GM18508 (cell line): ENCODE data around the gene C1orf116.

Experiments used
- ATAC-seq: cut with Tn5 transposase; IDR thresholded peaks from one replicate; pipeline ENCODE4 v1.9.1; 2021; ENCODE audit warnings: moderate number of reproducible peaks; ENCODE audit not compliant: insufficient read depth, unreplicated experiment

The C1orf116 gene

DNA sequence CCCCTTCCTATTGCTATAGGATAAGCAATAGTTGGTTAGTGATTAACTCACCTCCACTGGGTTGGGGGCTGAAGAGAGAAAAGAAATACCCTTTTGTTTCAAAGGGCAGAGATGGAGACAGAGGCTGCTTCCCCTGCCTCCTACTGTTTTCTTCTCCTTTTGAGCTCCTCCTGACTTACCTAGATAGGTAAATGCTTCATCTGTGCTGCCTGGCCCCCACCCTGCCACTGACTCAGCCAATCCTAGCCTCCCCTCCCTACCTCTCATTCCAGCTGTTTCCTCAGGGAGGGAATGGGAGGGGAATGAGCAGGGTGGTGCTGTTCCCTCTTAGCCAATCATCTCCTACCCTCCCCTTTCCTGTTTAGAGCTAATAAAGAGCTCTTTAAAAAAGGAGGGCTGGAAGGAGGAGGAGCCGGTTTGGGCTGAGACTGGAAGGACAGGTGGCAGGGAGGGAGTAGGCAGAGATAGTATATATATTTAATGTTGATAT, at the start of gene C1orf116:
Gene C1orf116 (minus strand): TSS at position 229 of the 490 bp plus-strand sequence. CDS start 5,158 bp downstream, outside the sequence.
- no peak for ATAC-seq

- ATAC-seq: no peak
Observed at GRCh38 chr1:207081806-207082205, 49.2 kb upstream of the C1orf116 start.

- no peak for ATAC-seq
Observed at GRCh38 chr1:207081088-207081487, 48.5 kb upstream of the C1orf116 start.

GRCh38 chr1:207079706-207080241, 47.2 kb upstream of the C1orf116 start:
- ATAC-seq: no peak

- ATAC-seq: no peak
Observed at GRCh38 chr1:207078578-207079132, 46.1 kb upstream of the C1orf116 start.

DNA sequence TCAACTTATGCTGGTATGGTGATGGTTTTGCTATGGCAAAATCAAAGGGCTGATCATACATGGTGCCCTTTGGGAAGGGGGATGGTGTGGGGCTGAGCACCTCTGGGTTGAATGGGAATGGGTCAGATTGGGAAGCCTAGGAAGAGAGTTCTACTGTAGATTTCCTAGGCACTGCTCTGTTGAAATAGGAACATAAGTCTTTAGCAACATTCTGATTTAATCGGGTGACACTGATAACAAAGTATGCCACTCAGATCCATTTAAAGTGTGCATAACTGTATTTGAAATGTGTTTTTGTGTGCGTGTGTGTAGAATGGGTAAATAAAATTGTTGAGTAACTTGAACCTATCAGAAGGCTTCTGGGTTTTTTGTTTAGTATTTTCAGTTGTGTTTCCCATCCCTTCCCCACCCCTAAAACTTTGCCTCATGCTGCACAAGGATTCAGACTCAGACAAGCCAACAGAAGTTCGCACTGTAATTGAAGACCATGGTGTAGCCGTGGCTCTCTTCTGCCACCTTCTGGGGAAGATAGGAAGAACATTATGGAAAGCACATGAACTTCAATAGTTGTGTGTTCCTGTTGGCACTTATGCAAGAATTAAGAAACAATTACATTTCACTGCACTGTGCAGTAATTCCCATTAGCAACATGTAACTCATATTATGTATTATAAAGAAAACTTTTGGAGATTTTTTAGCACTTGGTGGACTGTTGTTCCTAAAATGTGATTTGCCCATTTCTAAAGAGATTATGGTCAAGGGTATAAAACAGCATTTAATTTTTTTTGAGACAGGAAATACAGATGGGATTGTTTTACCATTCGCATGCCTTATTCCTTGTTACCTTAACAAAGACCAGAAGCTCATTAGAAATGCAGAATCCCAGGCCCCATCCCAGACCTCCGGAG, 45.2 kb upstream of the C1orf116 start:
- no peak for ATAC-seq

DNA sequence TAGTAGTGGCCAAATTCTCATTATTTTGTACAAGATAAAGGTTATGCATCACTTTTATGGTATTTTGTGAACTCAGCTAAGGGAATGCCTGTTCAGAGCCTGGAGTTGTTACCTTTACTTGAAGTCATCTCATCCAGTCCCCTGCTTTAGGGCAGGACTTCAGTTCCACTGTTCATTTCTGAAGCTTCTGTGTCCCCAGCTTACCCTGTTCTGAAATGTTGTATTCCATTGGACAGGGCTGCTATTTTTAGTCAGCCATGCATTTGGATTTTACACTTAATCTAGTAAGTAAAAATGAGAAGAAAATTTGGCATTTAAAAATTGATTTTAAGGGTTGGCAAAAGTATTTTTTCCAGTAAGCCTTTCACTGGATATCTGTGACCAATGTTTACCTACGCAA, 44.5 kb upstream of the C1orf116 start:
- ATAC-seq: no peak

DNA sequence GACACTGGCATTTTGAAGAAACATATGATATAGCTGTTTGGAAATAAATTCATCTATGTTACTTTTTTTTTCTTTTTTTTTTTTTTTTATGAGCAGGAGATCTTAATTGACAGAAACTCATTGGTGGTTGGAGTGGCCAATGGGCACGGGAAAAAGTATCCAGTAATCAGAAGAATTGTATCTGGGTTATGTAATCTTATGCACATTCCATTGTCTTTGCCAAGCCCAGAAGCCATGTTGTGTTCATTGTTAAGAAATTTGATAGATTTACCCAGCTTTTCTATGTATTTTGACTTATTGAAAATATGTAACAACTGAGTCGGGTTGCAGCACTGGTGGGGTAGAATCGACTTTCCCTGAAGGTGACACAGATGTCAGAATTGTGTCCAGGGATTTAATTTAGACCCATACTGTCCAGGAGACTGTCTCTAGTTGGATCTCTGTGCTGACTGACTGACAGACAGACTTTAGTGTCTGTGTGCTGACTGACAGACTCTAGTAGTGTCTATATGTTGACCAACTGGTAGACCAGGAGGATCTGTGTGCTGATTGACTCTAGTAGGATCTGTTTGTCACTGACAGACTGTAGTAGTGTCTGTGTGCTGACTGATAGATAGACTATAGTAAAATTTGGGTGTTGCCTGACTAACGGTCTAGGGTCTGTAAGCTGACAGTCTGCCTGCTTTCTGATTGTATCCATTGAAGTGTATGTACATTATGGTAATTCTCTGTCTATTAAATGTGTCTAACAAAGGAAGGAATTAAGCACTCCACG, 43.8 kb upstream of the C1orf116 start:
- ATAC-seq: no peak

DNA sequence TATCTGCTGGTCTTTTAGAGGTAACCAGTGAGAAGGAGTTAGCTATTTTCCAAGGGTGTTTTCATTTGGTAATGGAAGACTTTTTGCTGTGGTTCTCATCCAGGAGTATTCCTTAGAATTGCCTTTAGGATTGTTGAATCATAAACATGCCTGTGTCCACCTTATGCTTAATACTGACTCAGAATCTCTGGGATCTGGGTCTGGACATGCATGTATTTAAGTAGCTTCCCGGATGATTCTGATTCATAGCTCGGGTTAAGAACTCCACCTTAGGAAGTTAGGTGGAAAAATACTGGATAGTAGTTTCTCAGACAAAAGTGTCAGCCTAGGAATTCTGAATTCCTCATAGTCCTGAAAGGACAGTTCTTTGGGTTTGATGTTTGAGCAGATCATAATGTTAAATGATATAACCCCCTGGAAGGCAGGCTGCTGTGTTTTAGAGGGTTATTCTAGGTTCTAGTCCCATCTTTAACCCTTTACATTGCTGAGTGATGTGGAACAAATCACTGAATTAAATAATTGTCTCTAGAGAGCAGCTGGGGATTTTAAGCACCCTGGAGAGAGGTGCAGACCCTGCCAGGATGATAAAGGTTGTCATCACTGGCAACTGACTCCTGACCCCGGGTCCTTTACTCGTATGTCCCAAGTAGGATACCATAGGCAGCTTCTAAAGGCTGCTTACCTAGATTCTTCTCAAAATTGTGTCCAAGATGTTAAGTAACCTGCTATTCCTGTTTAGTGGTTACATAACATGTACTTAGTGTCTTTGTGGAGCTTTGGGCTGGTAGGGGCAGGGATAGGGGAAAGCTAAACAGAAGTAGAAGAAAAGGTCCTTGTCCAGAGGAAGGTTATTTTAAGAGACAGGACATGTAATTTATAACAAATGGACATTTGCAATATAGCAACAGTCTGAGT, 41.6 kb upstream of the C1orf116 start:
- no peak for ATAC-seq

- ATAC-seq: no peak
Observed at GRCh38 chr1:207072233-207072632, 39.7 kb upstream of the C1orf116 start.

- ATAC-seq: no peak
Observed at GRCh38 chr1:207071426-207071825, 38.9 kb upstream of the C1orf116 start.

DNA sequence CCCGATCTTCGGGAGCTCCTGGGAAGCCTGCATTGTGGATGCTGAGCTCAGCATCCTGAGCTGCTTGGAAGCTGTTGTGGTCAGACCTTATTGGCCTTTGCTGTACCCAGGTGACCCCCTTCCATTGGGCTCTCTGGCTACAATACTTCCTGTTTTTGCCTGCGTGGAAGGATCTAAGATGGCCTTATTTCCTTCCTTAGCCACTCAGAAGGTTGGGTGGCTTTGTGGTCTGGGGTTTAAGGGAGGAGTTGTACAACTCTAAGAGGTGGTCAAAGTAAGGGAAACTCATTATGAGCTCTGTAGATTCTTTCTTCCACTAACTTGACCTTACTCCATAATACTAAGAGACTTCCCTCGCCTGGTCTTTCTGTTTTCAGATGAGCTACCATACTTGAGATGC, 38.3 kb upstream of the C1orf116 start:
- ATAC-seq: no peak

DNA sequence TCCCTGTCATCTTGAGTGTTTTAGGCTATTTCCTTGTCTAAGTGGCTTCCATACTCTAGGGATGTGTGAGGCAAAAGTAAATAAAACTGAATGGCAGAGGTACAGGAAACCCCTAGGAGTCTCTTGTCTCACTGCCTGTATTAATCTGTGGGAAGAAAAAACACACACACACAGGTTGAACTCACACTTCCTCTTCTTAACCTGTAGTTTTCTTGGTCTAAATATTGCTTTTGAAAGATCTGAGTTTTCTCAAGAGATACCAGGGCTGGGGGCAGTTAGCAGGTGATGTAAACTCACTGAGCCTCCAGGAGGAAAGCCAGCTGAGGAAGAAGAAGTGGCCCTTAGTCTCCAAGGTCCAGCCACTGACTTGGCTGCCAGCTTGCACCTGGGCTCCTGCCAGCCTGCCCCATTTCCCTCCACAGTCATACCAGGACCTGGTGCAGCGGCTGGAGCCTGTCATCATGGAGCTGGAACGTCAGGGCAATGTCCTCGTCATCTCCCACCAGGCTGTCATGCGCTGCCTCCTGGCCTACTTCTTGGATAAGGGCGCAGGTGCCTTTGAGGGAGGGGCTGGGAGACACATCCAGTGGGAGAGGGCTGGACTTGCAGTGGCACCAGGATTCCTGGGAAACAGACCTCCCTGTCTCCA, 37.4 kb upstream of the C1orf116 start:
- ATAC-seq: no peak

DNA sequence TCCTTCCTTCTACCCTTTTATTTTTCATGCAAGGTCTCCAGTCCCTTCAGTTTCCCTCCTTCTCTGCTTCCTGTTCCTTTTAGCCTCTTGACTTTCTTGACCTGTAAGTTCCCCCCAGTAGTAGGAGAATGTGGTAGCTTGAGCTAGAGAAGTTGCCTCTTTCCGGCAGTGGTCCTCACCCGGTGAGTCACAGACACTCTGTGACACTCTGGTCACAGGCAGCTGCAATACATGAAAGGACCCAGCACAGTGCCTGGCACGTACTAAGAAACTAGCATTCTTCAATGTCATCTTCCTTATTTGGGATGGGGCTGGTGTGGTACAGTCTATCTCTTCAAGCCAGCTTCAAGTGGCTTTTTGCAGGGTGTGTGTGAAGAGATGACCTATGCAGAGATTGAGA, 36.5 kb upstream of the C1orf116 start:
- ATAC-seq: no peak

DNA sequence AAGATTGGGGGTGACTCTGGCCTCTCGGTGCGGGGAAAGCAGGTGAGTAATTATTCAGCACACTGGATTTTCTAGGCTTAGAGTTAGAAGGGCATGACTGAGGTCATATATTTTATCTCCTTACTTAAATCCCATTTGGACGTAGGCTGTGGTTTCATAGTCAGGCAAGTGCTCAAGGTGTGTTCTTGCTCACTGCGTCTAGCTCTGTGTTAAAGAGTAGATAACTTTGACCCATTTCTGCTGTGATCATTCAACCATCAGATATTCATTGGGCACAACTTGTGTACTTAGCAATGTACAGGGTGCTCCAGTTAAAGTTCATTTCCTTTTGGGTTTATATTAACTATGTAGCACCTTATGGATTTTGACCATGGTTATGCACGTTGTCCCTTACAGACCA, 35.1 kb upstream of the C1orf116 start:
- ATAC-seq: no peak

DNA sequence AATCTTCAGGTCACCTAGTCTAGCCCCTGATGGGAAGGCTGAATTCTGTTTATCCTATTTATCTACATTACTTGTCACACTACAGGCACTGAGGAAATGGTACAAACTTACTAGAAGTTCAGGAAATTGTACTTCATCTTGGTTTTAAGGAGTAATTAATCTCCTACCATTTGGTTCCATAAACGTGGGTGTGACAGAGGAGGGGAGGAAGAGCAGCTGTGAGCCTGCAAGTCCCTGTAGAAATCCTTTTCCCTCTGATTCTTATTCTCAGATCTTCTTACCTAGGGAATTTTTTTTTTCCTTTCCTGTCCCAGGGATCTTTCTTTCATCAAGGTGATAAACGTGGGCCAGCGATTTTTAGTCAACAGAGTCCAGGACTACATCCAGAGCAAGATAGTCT, 34.6 kb upstream of the C1orf116 start:
- ATAC-seq: no peak

- ATAC-seq: no peak
Observed at GRCh38 chr1:207064561-207064960, 32.0 kb upstream of the C1orf116 start.

DNA sequence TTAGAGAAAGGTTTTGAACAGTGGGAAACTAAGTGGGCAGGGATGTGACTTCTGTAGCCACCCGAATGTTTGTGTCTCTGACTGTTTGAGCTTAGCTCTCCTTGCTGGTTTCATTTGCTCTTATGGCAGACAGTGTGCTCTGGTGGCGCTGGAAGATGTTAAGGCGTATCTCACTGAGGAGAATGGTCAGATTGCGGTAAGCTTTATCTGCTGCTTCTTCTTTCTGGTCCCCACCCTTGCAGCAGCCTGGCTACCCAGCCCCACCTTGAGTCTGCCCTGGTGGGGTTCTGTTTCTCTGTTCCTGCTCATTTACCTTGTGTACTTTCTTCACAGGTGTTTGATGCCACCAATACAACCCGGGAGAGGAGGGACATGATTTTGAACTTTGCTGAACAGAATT, 30.5 kb upstream of the C1orf116 start:
- ATAC-seq: no peak

GRCh38 chr1:207062058-207062457, 29.5 kb upstream of the C1orf116 start:
- no peak for ATAC-seq
